ENCODE data around the gene NDUFS4. TPM values are rescaled to one million over a fixed set of nuclear protein-coding genes. Genes with fewer than 3 reads are reported as not detected.

The NDUFS4 gene
- total RNA-seq, 1 experiment from 2014 or later, result 92.9 TPM

DNA sequence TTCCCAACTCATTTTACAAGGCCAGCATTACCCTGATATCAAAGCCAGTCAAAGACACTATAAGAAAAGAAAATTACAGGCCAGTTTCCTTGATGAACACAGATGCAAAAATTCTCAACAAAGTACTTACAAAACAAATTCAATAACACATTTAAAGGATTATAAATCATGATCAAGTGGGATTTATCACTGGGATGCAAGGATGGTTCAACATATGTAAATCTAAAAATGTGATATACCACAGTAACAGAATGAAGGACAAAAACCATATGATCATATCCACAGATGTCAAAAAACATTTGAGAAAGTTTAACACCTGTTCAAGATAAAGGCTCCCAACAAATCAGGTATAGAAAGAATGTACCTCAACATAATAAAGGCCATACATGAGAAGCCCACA, 130.6 kb downstream of the NDUFS4 start:
- Mint-ChIP-seq H3K4me1 (no peaks in the 10 kb centered on the region), H3K4me3 (no peak overlapping the region), H3K9me3 (peaks cover 49 to 57% of the 10 kb centered on the region in 2 experiments), H3K27me3 (ENCODE audit: low read depth) (peaks cover 4% of the 10 kb centered on the region; the same call in 1 of the 2 replicates), H3K27ac (no peak overlapping the region), H3K36me3 (ENCODE audit: insufficient read depth in 1 of 3, low read depth in 3 of 3) (peaks cover 25 to 67% (median 33%) of the 10 kb centered on the region in 3 experiments)
- no peak overlapping the region for H4K8ac ChIP-seq (replicated peaks; ENCODE audit: insufficient read length, low read depth, low read length)
- H3K79me2 ChIP-seq (ENCODE audit: insufficient read depth, low read length), result no peaks in the 10 kb centered on the region
- no peak overlapping the region for H2BK5ac ChIP-seq (ENCODE audit: insufficient read length, low read length)
- no peak overlapping the region for H3T11ph ChIP-seq (ENCODE audit: low read length)
- H3K9ac ChIP-seq (ENCODE audit: extremely low read depth, insufficient read length, low read length), result no peak overlapping the region
- no peak overlapping the region for H4K5ac ChIP-seq (ENCODE audit: insufficient read length, low read depth, low read length)
- no peaks in the 10 kb centered on the region for H3K79me1 ChIP-seq (ENCODE audit: insufficient read depth, low read depth, low read length, poor library complexity, severe bottlenecking)
- no peak overlapping the region for H2BK120ac ChIP-seq (ENCODE audit: low read depth, low read length, poor library complexity, severe bottlenecking)
- no peak overlapping the region for H2BK15ac ChIP-seq (ENCODE audit: low read depth, low read length)
- DNase-seq, result no peak
- H3K23ac ChIP-seq (ENCODE audit: insufficient read length, low read depth, low read length), result no peak overlapping the region
- H3K56ac ChIP-seq (ENCODE audit: insufficient read length, low read depth, low read length), result no peak overlapping the region
- H2AK5ac ChIP-seq (ENCODE audit: insufficient read length, low read length), result no peak overlapping the region
- no peak overlapping the region for H2BK20ac ChIP-seq (ENCODE audit: low read depth, low read length, poor library complexity, severe bottlenecking)
- H3K14ac ChIP-seq (ENCODE audit: insufficient read depth, low read length), result no peak overlapping the region
- H3K18ac ChIP-seq (ENCODE audit: insufficient read length, low read depth, low read length), result no peak overlapping the region
- H4K91ac ChIP-seq (ENCODE audit: insufficient read length, low read depth, low read length), result no peak overlapping the region
- no peaks in the 10 kb centered on the region for H4K20me1 ChIP-seq (ENCODE audit: control insufficient read depth, insufficient read depth, insufficient read length)
- H3K27me3 ChIP-seq (ENCODE audit: insufficient read depth, low read length), result no peaks in the 10 kb centered on the region
- H3K4me2 ChIP-seq (ENCODE audit: insufficient read depth, insufficient read length, low read length), result no peak overlapping the region
- H2BK12ac ChIP-seq (ENCODE audit: insufficient read length, low read depth, low read length), result no peak overlapping the region
- H3K27ac ChIP-seq (ENCODE audit: insufficient read length, low read depth, low read length), result no peak overlapping the region
- no peak overlapping the region for H3K4ac ChIP-seq (ENCODE audit: low read depth, low read length)
- TF ChIP-seq, protein P1, sequence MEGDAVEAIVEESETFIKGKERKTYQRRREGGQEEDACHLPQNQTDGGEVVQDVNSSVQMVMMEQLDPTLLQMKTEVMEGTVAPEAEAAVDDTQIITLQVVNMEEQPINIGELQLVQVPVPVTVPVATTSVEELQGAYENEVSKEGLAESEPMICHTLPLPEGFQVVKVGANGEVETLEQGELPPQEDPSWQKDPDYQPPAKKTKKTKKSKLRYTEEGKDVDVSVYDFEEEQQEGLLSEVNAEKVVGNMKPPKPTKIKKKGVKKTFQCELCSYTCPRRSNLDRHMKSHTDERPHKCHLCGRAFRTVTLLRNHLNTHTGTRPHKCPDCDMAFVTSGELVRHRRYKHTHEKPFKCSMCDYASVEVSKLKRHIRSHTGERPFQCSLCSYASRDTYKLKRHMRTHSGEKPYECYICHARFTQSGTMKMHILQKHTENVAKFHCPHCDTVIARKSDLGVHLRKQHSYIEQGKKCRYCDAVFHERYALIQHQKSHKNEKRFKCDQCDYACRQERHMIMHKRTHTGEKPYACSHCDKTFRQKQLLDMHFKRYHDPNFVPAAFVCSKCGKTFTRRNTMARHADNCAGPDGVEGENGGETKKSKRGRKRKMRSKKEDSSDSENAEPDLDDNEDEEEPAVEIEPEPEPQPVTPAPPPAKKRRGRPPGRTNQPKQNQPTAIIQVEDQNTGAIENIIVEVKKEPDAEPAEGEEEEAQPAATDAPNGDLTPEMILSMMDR (conservative IDR thresholded peaks at IDR 0.05), result no peak
- H2AFZ ChIP-seq (ENCODE audit: low read length), result no peak overlapping the region
- H3K4me1 ChIP-seq (ENCODE audit: insufficient read depth, low read length), result no peaks in the 10 kb centered on the region
- peaks cover 6% of the 10 kb centered on the region for H3K9me3 ChIP-seq (ENCODE audit: control insufficient read depth, low read depth, low read length)
- H3K23me2 ChIP-seq (ENCODE audit: insufficient read length, low read depth, low read length, poor library complexity, severe bottlenecking), result no peaks in the 10 kb centered on the region
